ENCODE measurements around the gene TMEM165.

TMEM165 gene

DNA sequence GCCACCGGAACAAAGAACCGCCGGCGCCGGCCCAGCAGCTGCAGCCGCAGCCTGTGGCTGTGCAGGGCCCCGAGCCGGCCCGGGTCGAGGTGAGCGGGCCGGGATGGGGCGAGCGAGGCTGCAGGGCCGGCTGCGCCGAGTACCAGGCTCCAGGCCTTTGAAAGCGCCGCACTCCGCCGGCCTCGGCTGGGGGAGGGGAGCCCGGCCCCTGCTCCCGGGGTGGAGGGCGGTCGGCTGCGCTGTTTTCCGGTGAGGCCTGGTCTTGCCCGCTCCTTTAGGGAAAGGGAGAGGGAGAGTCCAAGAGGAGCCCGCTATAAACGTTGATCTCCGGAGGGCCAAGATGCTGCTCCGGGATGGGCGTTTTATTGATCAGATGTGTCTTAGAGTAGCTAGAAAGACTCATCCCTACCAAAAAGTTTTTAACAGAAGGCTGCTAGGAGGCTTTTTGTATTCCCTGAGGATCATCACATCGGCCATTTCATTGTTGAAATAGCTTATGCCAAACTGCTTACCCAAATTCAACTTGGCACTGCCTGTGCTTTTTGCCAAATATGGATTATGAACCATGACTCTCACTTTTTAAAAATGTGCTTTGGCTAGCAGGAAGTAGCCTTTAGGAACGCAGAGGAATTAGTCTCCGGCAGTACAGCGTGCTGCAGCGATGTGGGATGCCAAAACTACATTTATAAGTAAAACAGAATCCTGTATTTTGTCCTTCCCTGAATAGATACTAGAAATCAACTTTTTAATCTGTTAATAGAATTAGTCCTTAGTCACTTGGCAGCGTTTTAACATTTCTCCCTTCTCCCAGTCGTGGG is 760 bp downstream of the TMEM165 start:
- peak overlapping the region; percentile 94 for H3K4me3 ChIP-seq (ENCODE audit: low read depth, low read length)
- no peak for TF ChIP-seq CTCF (IDR thresholded peaks at IDR 0.05; ENCODE audit: borderline replicate concordance, insufficient read depth, low read depth, low read length)

DNA sequence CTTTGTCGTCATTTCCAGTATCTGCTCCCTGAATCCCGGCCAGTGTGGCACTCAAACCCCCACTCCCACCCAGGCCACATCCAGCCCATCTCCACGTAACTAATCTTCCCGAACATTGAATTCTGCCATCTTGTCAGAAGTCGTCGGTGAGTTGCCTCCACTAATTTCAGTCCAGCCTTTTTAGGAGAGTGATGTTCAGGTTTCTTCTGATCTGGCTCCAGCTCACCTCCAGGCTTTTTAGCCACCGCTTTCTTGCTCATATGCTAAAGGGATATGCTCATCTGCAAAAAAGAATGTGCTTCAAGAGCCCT is 1.3 kb downstream of the TMEM165 start:
- no peak for TF ChIP-seq CTCF (IDR thresholded peaks at IDR 0.05; ENCODE audit: borderline replicate concordance, insufficient read depth, low read depth, low read length)
- H3K4me3 ChIP-seq (ENCODE audit: low read depth, low read length): peak overlapping the region; percentile 94

- TF ChIP-seq CTCF (IDR thresholded peaks at IDR 0.05; ENCODE audit: borderline replicate concordance, insufficient read depth, low read depth, low read length): no peak
- peak overlapping the region; percentile 94 for H3K4me3 ChIP-seq (ENCODE audit: low read depth, low read length)
These were observed 2.0 kb downstream of the TMEM165 start for GRCh38 chr4:55397520-55398321.

DNA sequence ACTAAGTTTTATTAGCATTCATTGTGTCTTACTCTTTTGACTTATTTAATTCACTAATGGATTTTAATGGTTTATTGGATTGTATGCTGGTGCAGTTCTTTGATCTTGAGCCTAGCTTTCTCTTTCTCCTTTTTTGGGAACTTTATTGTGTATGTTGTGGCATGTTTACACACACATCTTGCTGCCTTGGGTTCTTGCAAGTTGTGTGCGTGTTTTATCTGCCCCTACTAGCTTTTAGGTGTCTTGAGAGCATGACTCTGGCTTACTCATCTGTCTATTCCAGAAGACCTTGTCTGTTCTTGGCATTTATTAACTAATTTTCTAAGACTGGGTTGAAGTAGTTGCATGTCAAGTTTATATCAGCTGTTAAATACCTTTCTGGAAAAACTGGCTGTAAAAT is 2.7 kb downstream of the TMEM165 start:
- TF ChIP-seq CTCF (IDR thresholded peaks at IDR 0.05; ENCODE audit: borderline replicate concordance, insufficient read depth, low read depth, low read length): no peak
- H3K4me3 ChIP-seq (ENCODE audit: low read depth, low read length): peak overlapping the region; percentile 94

DNA sequence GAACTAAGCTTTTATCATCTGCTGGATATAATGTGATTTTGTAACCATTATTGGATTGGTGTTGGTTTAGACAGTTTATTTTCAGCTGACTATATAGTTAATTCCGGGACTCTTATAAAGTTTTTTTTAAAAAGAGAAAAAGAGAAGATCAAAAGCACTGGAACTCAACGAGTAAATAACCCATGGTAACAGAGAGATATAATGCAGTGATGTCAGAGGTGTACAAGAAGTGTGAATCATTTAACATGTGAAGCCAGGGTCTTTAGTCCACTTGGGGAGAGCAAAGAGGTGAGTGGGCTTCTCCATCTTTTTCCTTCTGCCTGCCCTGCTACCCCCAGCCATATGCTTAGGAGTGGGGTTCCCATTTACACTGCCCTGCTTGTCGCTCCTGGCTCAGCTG is 3.2 kb downstream of the TMEM165 start:
- no peak overlapping the region for H3K4me3 ChIP-seq (ENCODE audit: low read depth, low read length)
- TF ChIP-seq CTCF (IDR thresholded peaks at IDR 0.05; ENCODE audit: borderline replicate concordance, insufficient read depth, low read depth, low read length): no peak

GRCh38 chr4:55399581-55399980 is 3.8 kb downstream of the TMEM165 start:
- H3K4me3 ChIP-seq (ENCODE audit: low read depth, low read length): no peak overlapping the region
- TF ChIP-seq CTCF (IDR thresholded peaks at IDR 0.05; ENCODE audit: borderline replicate concordance, insufficient read depth, low read depth, low read length): no peak

- H3K4me3 ChIP-seq (ENCODE audit: low read depth, low read length): no peak overlapping the region
- no peak for TF ChIP-seq CTCF (IDR thresholded peaks at IDR 0.05; ENCODE audit: borderline replicate concordance, insufficient read depth, low read depth, low read length)
These were observed 9.3 kb downstream of the TMEM165 start for GRCh38 chr4:55405073-55405472.

Data from GM12875 (cell line).